ENCODE results near the gene APOBEC4.
A peak's percentile ranks its signal among the peaks of the same experiment; 100 is the strongest.

Gene APOBEC4

DNA sequence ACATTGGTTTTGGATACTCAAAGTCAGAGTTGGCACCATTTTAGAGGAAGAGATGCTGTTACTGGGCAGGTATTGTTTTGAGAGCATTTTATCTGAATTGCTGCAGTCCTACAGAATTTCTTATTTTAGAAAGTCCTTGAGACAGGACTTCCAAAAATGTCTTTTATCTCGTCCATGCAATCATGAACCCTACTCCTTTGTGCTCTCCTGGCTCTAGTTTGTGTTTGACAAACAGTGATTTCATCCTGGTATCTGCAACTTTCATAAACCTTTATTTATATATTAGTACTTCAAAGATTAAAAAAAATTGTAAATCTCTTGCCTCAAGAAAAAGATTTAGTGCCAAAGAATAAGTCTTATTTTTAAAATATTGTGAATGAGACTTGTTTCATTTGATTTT, 12.9 kb downstream of the APOBEC4 start:
- Histone ChIP-seq H3K4me3 (no peak overlapping the region), H3K27ac (no peak overlapping the region)
- TF ChIP-seq CTCF (IDR thresholded peaks at IDR 0.05), result no peak

DNA sequence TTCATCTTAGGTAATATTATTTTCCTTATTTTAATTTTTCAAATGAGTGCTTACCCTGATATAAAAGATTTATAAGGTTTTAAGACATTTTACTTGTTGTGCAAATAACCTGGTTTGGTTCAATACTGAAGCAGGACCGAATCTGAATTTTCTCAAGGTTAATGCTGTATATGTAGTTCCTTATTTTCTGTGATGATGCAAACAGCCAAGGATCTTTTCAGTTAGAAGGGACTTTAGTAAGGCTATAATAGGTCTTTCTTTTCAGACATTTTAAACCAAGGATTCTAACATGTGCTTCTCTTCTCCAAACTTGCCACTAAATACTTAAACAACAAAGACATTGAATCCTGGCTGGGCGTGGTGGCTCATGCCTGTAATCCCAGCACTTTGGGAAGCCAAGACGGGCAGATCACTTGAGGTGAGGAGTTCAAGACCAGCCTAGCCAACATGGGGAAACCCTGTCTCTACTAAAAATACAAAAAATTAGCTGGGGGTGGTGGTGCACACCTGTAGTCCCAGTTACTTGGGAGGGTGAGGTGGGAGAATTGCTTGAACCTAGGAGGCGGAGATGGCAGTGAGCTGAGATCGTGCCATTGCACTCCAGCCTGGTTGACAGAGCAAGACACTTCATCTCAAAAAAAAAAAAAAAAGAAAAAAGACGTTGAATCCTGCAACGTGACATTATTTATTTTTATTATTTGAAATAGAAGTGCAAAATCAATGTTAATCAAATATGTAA, 14.3 kb downstream of the APOBEC4 start:
- H3K27ac ChIP-seq, result no peak overlapping the region
- no peak for TF ChIP-seq CTCF (IDR thresholded peaks at IDR 0.05)
- DNase-seq (ENCODE audit: low spot score), result no peak
- no peak overlapping the region for H3K4me3 ChIP-seq

More for the DNA sequence above, 12.9 kb downstream of the APOBEC4 start:
- no peak for DNase-seq (ENCODE audit: low spot score)

- DNase-seq (ENCODE audit: low spot score), result no peak
- H3K4me3 ChIP-seq, result peak overlapping the region; percentile 96
- no peak for TF ChIP-seq CTCF (IDR thresholded peaks at IDR 0.05)
- no peak overlapping the region for H3K27ac ChIP-seq
These were observed 16.3 kb downstream of the APOBEC4 start for GRCh38 chr1:183636783-183637182.

- no peak for TF ChIP-seq CTCF (IDR thresholded peaks at IDR 0.05)
- peak overlapping the region; percentile 97 to 99 for H3K27ac ChIP-seq
- peak overlapping the region; percentile 96 for H3K4me3 ChIP-seq
- no peak for DNase-seq (ENCODE audit: low spot score)
These were observed 16.8 kb downstream of the APOBEC4 start for GRCh38 chr1:183636334-183636682.

DNA sequence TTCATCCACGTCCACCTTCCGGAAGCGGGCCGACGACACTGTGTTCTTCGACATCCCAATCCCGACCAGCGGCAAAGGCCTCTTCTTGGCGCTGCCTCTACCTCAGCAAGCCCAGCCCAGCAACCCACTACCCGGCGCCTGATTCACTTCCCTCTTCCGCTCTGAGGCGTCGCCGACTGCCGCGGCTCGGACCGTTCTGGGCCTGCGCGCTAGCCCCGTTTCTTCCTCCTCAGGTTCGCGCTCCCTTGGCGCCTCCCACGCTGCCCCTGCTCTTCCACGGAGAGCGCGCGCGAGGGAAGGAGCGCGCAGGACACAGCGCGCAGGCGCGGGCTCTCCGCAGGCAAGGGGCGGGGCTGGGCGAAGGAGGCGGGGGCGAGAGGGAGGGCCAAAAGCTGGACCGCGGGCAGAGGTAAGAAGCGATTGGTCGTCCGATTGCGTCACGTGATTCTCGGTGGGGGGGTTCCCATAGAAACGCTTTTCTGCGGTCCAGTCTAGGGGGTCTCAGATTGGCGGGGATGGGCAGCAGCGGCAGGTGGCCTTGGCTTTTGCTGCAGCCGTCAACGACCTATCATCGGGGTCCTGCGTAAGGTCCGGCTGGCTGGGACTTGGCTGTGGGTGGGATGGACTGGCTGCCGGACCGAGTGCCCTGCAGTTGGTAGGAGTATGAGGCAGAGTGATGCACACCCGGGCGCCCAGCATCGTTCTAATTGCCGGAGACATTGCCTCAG, 17.3 kb downstream of the APOBEC4 start, which contains the start of gene ARPC5:
TSS of gene ARPC5 (minus strand) at position 178 of the 728 bp plus-strand sequence. CDS start at position 54, 124 bp downstream.
- Histone ChIP-seq H3K27ac (peak within 1 kb of the TSS; percentile 97 to 99), H3K4me3 (peak within 1 kb of the TSS; percentile 96)
- DNase-seq (ENCODE audit: low spot score), result peak; percentile 98
- no peak for TF ChIP-seq CTCF (IDR thresholded peaks at IDR 0.05)

- Histone ChIP-seq H3K27ac (peak overlapping the region; percentile 97 to 99), H3K4me3 (peak overlapping the region; percentile 96)
- TF ChIP-seq CTCF (IDR thresholded peaks at IDR 0.05), result no peak
- peak; percentile 77 for DNase-seq (ENCODE audit: low spot score)
These were observed 18.0 kb downstream of the APOBEC4 start for GRCh38 chr1:183635099-183635605.

Data from coronary artery (tissue), 2 donors.